ENCODE data around the gene COL5A1. TPM values are rescaled to one million over a fixed set of nuclear protein-coding genes. Genes with fewer than 3 reads are reported as not detected.

The COL5A1 gene
- total RNA-seq, 2 donors from 2014 or later = not detected

- Mint-ChIP-seq H3K4me3 (no peak overlapping the region), H3K4me1 (ENCODE audit: low read depth in 2 of 2) (no peaks in the 10 kb centered on the region), H3K27me3 (no peaks in the 10 kb centered on the region), H3K36me3 (no peaks in the 10 kb centered on the region), H3K27ac (no peak overlapping the region), H3K9me3 (no peaks in the 10 kb centered on the region)
- no peak for DNase-seq (ENCODE audit: low spot score)
- ATAC-seq = no peak
These were observed 188.5 kb downstream of the COL5A1 start for GRCh38 chr9:134830126-134830525.

GRCh38 chr9:134830926-134831720 lies 189.5 kb downstream of the COL5A1 start:
- Mint-ChIP-seq H3K4me1 (ENCODE audit: low read depth in 2 of 2) (no peaks in the 10 kb centered on the region), H3K27ac (no peak overlapping the region), H3K4me3 (no peak overlapping the region), H3K27me3 (no peaks in the 10 kb centered on the region), H3K36me3 (no peaks in the 10 kb centered on the region), H3K9me3 (no peaks in the 10 kb centered on the region)
- ATAC-seq = no peak
- no peak for DNase-seq (ENCODE audit: low spot score)

- Mint-ChIP-seq H3K36me3 (no peaks in the 10 kb centered on the region), H3K27me3 (no peaks in the 10 kb centered on the region), H3K9me3 (no peaks in the 10 kb centered on the region), H3K4me3 (no peak overlapping the region), H3K27ac (no peak overlapping the region), H3K4me1 (ENCODE audit: low read depth in 2 of 2) (no peaks in the 10 kb centered on the region)
- no peak for ATAC-seq
- DNase-seq (ENCODE audit: low spot score) = no peak
These were observed 190.9 kb downstream of the COL5A1 start for GRCh38 chr9:134832471-134832870.

GRCh38 chr9:134833294-134833880 lies 191.8 kb downstream of the COL5A1 start:
- Mint-ChIP-seq H3K9me3 (no peaks in the 10 kb centered on the region), H3K36me3 (no peaks in the 10 kb centered on the region), H3K4me3 (no peak overlapping the region), H3K27ac (no peak overlapping the region), H3K4me1 (ENCODE audit: low read depth in 2 of 2) (no peaks in the 10 kb centered on the region), H3K27me3 (no peaks in the 10 kb centered on the region)
- ATAC-seq = peak in 1 of 2 donors; percentile 33
- no peak for DNase-seq (ENCODE audit: low spot score)

- no peak for DNase-seq (ENCODE audit: low spot score)
- no peak overlapping the region for H3K4me3 Mint-ChIP-seq
- H3K4me1 Mint-ChIP-seq (ENCODE audit: low read depth in 2 of 2) = no peaks in the 10 kb centered on the region
- no peak for ATAC-seq
- H3K9me3 Mint-ChIP-seq = no peaks in the 10 kb centered on the region
- H3K27ac Mint-ChIP-seq = no peak overlapping the region
- no peaks in the 10 kb centered on the region for H3K36me3 Mint-ChIP-seq
- H3K27me3 Mint-ChIP-seq = no peaks in the 10 kb centered on the region
These were observed 192.8 kb downstream of the COL5A1 start for GRCh38 chr9:134834217-134834956.

- H3K9me3 Mint-ChIP-seq = no peaks in the 10 kb centered on the region
- H3K4me1 Mint-ChIP-seq (ENCODE audit: low read depth in 2 of 2) = no peaks in the 10 kb centered on the region
- no peak overlapping the region for H3K27ac Mint-ChIP-seq
- no peak for DNase-seq (ENCODE audit: low spot score)
- no peaks in the 10 kb centered on the region for H3K27me3 Mint-ChIP-seq
- ATAC-seq = no peak
- no peak overlapping the region for H3K4me3 Mint-ChIP-seq
- H3K36me3 Mint-ChIP-seq = no peaks in the 10 kb centered on the region
These were observed 193.4 kb downstream of the COL5A1 start for GRCh38 chr9:134834957-134835419.

GRCh38 chr9:134835448-134835847 lies 193.8 kb downstream of the COL5A1 start:
- no peaks in the 10 kb centered on the region for H3K4me1 Mint-ChIP-seq (ENCODE audit: low read depth in 2 of 2)
- H3K27me3 Mint-ChIP-seq = no peaks in the 10 kb centered on the region
- no peaks in the 10 kb centered on the region for H3K36me3 Mint-ChIP-seq
- DNase-seq (ENCODE audit: low spot score) (no peak), ATAC-seq (no peak)
- no peak overlapping the region for H3K4me3 Mint-ChIP-seq
- H3K9me3 Mint-ChIP-seq = no peaks in the 10 kb centered on the region
- no peak overlapping the region for H3K27ac Mint-ChIP-seq

GRCh38 chr9:134835987-134836386 lies 194.4 kb downstream of the COL5A1 start:
- DNase-seq (ENCODE audit: low spot score) = no peak
- Mint-ChIP-seq H3K9me3 (no peaks in the 10 kb centered on the region), H3K36me3 (no peaks in the 10 kb centered on the region), H3K4me1 (ENCODE audit: low read depth in 2 of 2) (no peaks in the 10 kb centered on the region), H3K4me3 (no peak overlapping the region), H3K27ac (no peak overlapping the region), H3K27me3 (no peaks in the 10 kb centered on the region)
- ATAC-seq = no peak

GRCh38 chr9:134836406-134836970 lies 194.9 kb downstream of the COL5A1 start:
- H3K9me3 Mint-ChIP-seq = no peaks in the 10 kb centered on the region
- no peak overlapping the region for H3K4me3 Mint-ChIP-seq
- no peaks in the 10 kb centered on the region for H3K4me1 Mint-ChIP-seq (ENCODE audit: low read depth in 2 of 2)
- H3K27ac Mint-ChIP-seq = no peak overlapping the region
- no peaks in the 10 kb centered on the region for H3K27me3 Mint-ChIP-seq
- no peaks in the 10 kb centered on the region for H3K36me3 Mint-ChIP-seq
- ATAC-seq = no peak
- no peak for DNase-seq (ENCODE audit: low spot score)

- DNase-seq (ENCODE audit: low spot score) (no peak), ATAC-seq (no peak)
- Mint-ChIP-seq H3K9me3 (no peaks in the 10 kb centered on the region), H3K4me1 (ENCODE audit: low read depth in 2 of 2) (no peaks in the 10 kb centered on the region), H3K4me3 (no peak overlapping the region), H3K36me3 (no peaks in the 10 kb centered on the region), H3K27ac (no peak overlapping the region), H3K27me3 (no peaks in the 10 kb centered on the region)
These were observed 195.9 kb downstream of the COL5A1 start for GRCh38 chr9:134837529-134837928.

GRCh38 chr9:134838651-134839454 lies 197.2 kb downstream of the COL5A1 start:
- no peaks in the 10 kb centered on the region for H3K9me3 Mint-ChIP-seq
- H3K4me3 Mint-ChIP-seq = no peak overlapping the region
- H3K27me3 Mint-ChIP-seq = no peaks in the 10 kb centered on the region
- H3K27ac Mint-ChIP-seq = no peak overlapping the region
- H3K4me1 Mint-ChIP-seq (ENCODE audit: low read depth in 2 of 2) = no peaks in the 10 kb centered on the region
- H3K36me3 Mint-ChIP-seq = no peaks in the 10 kb centered on the region
- ATAC-seq (no peak), DNase-seq (ENCODE audit: low spot score) (no peak)

- Mint-ChIP-seq H3K36me3 (no peaks in the 10 kb centered on the region), H3K4me1 (ENCODE audit: low read depth in 2 of 2) (no peaks in the 10 kb centered on the region), H3K27ac (no peak overlapping the region), H3K9me3 (no peaks in the 10 kb centered on the region), H3K27me3 (no peaks in the 10 kb centered on the region), H3K4me3 (no peak overlapping the region)
- no peak for DNase-seq (ENCODE audit: low spot score)
- peak in 1 of 2 donors; percentile 6 for ATAC-seq
These were observed 198.0 kb downstream of the COL5A1 start for GRCh38 chr9:134839455-134840125.

GRCh38 chr9:134840511-134840910 lies 198.9 kb downstream of the COL5A1 start:
- ATAC-seq (no peak), DNase-seq (ENCODE audit: low spot score) (no peak)
- Mint-ChIP-seq H3K27ac (no peak overlapping the region), H3K4me3 (no peak overlapping the region), H3K36me3 (no peaks in the 10 kb centered on the region), H3K9me3 (no peaks in the 10 kb centered on the region), H3K4me1 (ENCODE audit: low read depth in 2 of 2) (no peaks in the 10 kb centered on the region), H3K27me3 (no peaks in the 10 kb centered on the region)

Measured in natural killer cell treated with Interleukin-12 subunit alpha and Interleukin-12 subunit beta and Interleukin-15 and Interleukin-18, amount 100 ng/mL, for 72 hours (primary cell).